ENCODE measurements around the gene ZNF581.
A peak's percentile ranks its signal among the peaks of the same experiment; 100 is the strongest.

The ZNF581 gene

DNA sequence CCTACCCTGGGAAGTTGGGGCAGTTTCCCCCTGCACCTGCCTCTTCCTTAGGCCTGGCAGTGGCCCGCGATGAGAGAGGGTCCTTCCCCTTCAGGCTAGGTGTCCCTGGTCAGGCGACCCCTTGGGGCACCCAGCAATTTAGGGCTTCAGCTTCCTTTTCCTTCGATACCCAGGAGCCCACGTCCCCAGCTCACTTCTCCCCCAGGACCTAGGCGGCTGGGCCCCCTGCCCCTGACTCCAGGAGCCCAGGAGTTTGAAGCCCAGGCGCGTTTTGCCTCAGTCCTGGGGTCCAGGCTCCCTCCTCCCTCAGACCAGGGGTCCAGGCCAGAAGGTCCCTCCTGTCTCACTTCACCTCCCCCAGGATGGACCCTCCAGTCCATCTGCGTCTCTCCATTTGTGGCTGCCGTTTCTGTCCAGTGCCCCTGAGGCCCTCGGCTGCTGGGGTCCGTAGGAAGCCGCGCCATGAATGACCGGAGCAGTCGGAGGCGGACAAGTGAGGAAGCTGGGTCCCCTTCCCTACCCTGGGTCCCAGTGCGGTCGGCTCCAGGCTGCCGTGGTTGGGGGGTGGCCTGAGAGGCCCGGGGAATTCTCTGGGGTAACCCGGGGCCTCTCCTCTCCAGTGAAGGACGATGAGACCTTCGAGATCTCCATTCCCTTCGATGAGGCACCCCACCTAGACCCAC, 5.3 kb downstream of the ZNF581 start:
- DNase-seq (ENCODE audit: low read depth): no peak

DNA sequence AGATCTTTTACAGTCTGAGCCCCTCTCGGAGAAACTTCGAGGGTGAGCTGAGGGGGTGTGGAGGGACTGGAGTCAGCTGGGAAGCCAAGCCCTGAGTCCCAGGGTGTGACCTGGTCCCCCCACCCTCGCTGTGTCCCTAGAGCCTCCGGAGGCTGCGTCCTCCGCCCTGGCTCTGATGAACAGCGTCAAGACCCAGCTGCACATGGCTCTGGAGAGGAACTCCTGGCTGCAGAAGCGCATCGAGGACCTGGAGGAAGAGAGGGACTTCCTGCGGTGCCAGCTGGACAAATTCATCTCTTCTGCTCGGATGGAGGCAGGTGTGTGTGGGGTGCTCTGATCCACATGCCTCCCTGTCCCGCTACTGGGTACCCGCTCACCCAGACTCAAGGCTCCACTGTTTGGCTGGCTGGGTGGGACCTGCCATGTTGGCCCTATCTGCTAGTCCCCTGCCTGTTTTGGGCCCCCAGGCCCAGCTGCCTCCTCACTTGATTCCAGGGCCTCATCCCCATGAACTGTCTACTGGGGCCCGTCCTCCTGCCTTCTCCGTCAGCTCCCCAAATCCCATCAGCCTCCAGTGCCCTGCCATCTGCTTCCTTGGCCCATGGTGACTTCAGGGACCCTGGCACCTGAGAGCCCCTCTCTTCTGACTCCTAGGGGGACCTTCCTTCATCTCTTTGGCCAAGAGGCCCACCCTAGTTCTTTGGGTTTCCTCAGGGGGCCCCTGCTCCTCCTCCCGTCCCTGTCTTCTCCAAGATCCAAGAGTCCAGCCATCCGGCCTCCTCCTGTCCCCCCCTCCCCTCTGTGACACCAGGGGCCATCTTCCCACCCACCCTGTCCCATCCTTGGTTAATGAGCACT, 6.0 kb downstream of the ZNF581 start:
- DNase-seq (ENCODE audit: low read depth): no peak

DNA sequence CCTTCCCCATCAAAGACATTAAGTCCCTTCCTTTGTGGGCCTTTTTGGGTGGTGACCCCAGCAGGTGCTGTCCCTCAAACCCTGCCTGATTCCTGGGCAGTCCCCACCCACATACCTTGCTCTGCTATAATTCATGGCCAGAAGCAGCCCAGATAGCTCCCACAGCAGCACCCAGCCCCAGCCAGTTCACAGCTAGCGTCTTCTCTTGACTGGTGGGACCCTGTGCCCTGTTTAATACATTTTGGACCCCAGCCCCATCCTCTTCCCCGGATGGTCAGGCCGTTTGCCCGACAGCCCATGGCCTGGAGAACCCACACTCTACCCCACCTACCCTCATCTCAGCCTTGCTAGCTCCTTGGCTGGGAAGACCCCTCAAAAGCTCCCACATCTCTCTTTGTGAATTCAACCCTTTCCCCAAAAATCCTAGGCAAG, 6.7 kb downstream of the ZNF581 start:
- no peak for DNase-seq (ENCODE audit: low read depth)

DNA sequence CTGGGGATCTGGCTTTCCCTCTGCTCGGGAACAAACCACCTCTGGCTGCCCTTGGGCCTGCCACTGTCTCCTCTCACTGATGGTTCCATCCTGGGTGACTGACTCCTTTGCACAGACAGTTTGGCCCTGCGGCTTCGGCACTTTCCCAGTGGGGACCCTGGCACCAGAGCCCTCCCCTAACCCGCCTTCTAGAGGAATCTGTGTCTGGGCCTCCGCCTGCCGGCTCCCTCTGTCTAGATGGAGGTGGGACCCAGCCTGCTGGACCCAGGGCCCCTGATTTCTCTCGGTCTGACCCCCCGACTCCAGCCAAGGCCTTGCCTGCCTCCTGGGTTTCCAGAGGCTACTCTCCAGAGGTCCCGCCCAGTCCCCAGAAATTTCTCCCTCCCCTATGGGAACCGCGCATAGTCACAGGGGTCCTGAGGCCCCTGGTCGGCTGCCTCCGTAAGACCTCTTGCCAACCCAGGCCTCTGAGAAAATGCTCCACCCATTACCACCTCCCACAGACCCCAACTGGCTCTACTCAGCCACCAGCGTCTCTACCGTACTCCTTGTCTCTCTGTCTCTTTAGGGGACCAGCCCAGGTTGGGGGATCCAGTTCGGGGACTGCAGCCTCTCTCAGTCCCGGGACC, 7.3 kb downstream of the ZNF581 start:
- DNase-seq (ENCODE audit: low read depth): no peak

DNA sequence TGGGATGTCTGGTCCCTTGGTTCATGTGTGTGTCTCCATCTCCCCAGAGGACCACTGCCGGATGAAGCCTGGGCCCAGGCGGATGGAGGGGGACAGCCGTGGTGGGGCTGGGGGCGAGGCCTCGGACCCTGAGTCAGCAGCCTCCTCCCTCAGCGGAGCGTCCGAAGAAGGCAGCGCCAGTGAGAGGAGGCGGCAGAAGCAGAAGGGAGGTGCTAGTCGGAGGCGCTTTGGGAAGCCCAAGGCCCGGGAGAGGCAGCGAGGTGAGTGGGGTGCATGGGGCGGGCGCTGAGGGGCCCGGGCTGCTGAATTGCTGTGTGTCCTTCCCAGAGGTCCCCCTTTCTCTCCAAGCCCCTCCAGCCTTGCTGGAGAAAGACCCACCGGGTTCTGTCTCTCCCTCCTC, 7.8 kb downstream of the ZNF581 start:
- DNase-seq (ENCODE audit: low read depth): no peak

DNA sequence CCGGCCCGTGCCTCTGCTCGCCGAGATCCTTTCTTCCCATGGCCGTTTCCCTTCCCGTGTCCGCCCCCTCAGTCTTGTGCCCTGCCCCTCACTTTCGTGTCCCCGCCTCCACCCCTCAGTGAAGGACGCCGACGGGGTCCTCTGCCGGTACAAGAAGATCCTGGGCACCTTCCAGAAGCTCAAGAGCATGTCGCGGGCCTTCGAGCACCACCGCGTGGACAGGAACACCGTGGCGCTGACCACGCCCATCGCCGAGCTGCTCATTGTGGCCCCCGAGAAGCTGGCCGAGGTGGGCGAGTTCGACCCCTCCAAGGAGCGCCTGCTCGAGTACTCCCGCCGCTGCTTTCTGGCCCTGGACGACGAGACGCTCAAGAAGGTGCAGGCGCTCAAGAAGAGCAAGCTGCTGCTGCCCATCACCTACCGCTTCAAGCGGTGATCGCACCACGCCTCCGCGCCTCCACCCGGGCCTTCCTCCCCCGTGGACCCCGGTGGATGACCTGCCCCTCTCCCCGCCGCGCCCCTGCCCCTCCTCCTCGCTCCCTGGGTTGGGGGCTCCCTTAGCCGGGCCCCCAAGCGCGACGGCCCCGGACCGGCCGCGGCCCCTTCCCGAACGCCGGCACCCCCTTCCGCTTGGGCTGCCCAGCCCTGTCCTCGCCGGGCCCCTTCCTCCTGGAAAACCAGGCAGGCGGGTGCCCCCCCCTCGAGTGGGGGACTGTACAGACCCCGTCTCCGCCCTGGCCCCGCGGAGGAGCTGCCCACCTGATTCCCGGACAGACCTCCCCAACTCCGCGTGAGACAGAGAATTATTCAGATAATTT, 9.1 kb downstream of the ZNF581 start:
- DNase-seq (ENCODE audit: low read depth): no peak

DNA sequence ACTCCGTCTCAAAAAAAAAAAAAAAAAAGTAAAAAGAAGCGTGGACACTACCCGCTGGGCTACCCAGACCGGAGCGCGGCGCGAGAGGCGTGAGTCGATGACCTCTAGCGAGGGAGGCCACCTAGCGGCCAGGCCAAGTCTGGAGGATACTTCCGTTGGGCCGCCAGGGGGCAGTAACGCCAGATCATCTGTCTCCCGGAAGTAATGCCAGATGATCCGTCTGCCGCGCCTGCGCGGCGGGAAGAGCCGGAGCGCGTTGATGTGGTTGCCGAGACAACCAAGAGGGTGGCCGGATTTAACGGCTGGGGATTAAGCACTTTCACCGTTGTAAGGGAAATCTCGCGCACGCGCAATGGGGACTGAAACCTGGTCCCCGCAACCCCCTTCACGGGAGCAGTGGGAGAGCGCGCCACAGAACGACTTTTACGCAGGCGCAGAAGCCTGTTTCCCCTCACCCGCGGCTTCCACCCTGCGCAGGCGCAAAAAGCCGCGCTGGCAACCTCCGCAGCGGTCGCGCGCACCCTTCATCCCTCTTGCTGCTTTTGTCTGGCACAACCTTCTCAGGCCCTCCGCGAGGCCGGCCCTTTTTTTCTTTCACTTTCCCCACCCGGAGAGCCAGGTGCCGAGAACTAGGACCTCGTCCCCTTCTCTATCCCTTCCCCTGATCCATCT, 10.3 kb downstream of the ZNF581 start:
- peak; percentile 99 for DNase-seq (ENCODE audit: low read depth)

DNA sequence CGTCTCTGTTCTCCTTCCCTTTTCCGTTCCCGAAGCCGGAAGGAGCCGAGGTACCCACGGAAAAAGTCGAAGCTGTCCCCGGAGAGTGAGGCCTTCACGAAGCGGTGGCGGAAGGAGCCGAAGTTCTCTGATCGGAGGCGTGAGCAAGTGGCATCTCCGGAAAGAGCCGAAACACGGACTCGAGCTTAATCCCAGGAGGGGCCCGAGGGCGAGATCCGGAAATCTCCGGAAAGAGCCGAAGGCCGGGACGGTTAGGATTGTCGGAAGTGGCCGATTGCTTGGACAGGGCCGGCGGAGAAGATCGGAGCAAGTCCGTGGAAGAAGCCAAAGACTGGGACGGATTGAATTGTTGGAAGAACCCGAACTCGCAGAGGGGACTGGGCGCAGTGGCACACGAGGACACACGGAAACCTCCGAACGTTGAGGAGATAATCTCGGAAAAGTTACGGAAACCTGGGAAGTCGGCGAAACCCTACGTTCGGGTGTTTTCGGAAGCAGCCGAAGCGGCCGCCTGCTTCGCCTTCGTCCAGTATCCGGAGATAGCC, 10.9 kb downstream of the ZNF581 start:
- peak; percentile 98 for DNase-seq (ENCODE audit: low read depth)

DNA sequence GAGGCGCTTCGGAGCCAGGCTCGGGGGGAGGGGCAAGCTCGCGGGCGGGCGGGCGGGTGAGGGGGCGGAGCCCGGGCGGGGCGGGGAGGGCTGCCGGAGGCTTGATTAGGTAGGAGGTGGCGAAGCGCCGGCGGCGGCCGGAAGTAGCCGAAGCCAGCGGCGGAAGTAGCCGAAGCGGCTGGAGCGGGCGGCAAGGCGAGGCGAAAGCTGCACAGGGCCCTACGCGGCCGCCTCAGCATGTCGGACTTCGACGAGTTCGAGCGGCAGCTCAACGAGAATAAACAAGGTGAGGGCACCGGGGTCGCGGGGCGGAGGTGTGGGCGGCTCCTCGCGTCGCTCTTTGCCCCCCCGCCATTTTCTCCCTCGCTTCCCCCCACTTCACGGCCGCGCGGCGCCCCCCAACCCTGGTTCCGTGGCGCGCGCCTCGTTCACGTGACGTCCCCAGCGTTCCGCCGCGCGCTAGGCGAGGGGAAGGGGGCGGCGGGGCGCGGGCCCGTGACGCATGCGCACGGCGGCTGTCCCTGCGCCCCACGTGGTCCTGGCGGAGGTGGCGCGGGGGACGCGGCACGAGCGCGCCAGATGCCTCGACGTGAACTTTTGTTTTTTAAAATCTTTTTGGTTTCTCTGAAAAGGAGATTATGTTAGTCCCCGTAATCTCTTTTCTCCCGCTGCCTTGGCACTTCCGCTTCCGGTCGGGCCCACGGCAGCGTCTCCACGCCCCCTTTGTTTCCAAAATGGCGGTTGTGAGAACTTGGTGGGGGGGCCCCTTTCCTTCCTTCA, 11.6 kb downstream of the ZNF581 start, which contains the start of gene U2AF2:
Gene U2AF2 (plus strand): TSS at position 168 of the 780 bp plus-strand sequence. CDS start 70 bp downstream, at position 238.
- peak; percentile 93 for DNase-seq (ENCODE audit: low read depth)

DNA sequence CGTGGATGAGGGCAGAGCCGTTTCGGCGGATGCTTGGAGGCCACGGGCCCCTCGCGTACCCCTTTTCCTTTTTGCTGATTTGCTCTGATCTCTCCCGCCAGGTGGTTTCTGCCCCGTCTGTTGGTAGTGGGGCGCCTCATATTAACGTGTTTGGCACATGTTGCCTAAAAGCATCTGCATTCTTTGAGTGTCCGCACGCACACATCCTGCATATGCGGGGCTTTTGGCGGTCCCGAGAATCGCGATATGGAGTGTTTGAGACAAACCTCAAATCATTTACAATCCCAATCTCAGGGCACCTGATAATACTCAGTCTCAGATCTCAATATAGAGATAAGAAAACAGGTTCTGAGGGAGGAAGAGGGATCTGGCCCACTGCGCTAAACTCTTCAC, 12.2 kb downstream of the ZNF581 start:
- DNase-seq (ENCODE audit: low read depth): no peak

DNA sequence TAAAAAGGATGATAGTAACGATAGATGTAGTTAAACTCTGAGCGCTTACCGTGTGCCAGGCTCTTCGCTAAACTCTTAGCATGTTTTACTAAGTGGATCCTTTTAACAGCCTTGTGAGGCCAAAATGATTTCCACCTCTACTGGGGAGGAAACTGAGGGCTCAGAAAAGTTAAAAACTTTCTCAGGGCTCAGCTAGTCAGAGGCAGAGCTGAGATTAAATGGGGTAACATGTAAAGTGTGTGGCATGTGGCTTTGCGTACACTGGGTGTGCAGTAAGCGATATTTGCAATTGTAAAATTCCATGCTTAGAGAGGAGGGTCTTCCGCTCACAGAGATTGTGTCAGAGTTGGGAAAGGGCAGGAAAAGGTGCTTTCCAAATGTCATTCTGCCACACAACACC, 13.1 kb downstream of the ZNF581 start:
- no peak for DNase-seq (ENCODE audit: low read depth)

DNA sequence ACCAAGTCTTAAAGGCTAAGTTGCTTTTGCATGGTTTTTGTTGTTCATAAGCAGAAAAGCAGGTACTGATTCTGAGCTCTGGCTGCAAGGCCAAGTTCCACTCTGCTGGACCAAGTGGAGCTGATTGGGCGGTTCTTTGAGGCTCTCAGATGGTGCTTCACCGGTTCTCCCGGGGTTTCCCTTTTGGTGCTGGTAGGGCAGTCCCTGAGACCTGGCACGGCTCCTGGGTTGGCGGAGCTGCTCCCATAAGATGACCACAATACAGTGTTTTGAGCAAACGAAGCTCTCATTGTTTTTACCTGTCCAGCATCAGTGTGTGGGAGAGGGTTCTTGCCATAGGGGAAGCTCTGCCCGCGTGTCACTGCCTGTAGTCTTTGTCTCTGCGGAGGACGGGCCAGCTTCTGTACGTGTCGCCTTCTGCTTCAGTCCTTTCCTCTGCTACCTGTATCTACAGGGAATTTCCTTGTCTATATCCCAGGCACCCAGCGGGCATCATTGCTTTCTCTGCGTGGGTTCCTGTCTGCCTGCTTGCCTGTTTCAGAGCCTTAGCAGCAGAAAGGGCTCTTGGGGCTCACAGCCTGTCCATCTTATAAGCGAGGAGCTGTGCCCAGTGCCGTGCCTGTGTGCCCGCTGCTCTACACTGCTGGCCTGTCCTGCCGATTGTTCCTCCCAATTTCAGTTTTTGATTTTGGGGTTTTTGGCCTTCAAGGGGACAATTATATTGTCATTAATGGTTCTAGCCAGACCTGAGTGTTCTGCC, 13.7 kb downstream of the ZNF581 start:
- DNase-seq (ENCODE audit: low read depth): no peak

DNA sequence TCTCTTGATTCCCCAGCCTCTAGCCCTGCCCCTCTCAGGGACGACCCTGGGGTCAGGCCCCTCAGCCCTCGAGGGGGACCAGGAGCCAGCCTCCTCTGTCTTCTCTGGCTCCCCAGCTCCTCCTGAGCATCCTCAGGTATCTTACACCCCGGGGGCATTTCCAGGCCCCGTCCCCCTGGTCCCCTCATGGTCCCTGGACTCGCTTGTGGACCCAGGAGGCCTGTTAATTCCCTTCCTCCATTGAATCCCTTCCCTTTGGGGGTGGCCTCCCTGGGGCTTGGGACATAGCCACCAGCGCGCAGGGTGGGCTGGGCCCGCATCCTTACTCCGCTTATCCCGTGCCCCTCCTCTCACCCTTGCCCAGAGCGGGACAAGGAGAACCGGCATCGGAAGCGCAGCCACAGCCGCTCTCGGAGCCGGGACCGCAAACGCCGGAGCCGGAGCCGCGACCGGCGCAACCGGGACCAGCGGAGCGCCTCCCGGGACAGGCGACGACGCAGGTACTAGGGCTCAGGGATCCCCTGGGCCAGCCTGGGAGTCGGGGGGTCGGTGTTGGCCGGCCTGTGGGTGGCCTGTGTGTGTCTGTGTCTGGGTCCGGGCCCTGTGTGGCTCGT, 15.5 kb downstream of the ZNF581 start:
- DNase-seq (ENCODE audit: low read depth): no peak

DNA sequence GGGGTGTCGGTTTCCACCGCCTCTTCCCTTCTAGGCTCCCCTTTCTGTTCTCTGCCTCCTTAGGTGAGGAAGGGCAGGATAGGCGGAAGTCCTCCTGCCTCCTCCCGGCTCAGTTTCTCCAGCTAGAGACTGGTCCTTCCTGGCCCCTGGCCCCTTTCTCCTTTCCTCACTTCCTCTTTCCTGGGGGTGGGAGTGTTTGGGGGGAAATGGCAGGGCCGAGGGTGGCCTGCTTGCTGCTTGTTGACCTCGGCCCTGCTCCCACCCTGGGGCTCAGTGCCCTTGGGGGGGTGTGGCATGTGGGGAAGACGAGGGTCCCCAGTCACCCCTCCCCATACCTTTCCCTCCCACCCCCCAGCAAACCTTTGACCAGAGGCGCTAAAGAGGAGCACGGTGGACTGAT, 16.4 kb downstream of the ZNF581 start:
- no peak for DNase-seq (ENCODE audit: low read depth)

DNA sequence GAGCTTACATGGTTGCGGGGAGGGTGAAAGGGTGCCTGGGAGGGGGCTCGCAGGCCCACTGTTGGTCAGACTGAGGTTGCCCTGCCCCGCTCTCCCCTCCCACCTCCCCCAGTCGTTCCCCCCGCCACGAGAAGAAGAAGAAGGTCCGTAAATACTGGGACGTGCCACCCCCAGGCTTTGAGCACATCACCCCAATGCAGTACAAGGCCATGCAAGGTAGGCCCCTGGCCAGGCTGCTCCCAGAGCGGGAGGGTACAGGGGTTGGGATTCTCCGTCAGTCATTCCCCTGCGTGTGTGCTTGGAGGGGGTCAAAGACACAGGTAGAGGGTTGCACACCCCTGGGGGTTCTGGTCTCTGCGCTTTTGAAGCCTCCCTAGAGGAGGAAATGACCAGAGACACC, 17.0 kb downstream of the ZNF581 start:
- no peak for DNase-seq (ENCODE audit: low read depth)

DNA sequence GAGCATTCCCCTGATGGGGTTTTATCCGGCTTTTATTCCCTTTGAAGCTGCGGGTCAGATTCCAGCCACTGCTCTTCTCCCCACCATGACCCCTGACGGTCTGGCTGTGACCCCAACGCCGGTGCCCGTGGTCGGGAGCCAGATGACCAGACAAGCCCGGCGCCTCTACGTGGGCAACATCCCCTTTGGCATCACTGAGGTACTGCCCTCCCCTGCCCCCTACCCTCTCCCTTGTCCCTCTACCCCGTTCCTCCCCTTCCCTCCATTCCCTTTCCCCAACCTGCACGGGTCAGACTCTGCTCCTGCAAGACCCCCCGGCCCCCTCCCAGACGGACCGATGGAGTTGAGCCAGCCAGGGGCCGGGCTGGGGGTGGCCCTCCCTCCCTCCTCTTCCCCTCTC, 17.5 kb downstream of the ZNF581 start:
- DNase-seq (ENCODE audit: low read depth): no peak

DNA sequence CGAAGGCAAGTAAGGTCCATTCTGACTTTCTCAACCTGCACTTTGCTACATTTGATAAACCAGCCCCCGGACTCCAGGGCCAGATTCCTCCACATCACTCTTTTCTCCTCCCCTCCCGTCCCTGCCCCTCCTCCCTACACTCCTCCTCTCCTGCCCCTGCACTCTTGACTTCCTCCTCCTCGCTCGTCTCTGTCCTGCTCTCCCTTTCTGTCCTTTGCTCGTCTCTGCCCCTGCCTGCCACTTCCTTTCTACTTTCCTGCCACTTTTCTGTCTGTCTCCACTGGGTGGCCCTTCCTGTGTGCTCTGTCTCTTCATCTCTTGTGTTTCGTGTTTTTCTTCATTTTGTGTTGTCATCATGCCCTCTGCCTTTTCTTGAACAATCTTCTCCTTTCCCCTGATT, 18.4 kb downstream of the ZNF581 start:
- DNase-seq (ENCODE audit: low read depth): no peak

DNA sequence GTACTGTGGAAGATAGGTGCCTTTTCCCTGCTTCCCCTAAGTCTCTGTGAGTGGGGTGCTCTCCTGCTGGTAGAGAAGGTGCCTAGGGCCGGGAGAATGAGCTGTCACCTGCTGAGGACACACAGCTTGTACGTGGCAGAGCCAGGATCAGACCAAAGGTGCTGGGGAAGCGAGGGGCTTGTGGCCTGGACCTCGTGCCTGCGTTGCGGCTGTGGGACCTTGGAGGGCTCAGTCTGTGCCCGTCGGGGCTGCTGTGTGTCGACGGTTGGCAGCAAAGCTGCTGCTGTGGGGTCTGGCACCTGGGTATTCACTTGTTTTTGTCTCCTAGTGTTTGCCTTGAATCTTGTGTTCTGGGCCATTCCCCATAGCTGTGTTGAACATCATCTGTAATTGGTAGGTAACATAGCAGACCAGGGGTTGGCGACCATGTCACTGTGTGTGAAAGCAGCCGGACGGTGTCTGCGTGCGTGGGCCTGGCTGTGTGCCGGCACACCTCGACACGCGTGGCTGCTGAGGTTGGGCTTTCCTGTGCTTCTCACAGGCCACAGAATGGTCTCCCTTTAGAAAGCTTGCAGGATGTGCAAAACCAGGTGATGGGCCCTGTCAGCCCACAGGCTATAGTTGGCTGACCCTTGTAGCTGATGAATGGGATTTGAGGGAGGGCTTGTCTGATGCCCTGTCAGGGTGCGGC, 20.5 kb downstream of the ZNF581 start:
- DNase-seq (ENCODE audit: low read depth): no peak

All from stimulated activated CD4-positive, alpha-beta T cell treated with anti-CD3 and anti-CD28 coated beads, Interleukin-2, amount 100 ng/mL, for 4 hours (primary cell).